ENCODE measurements around the gene MEGF11.
"Not testable (repeated sequence)": the region's sequence is repeated elsewhere in the genome, so short reads cannot be mapped to it uniquely, and the experiment has no call there.

Gene MEGF11

DNA sequence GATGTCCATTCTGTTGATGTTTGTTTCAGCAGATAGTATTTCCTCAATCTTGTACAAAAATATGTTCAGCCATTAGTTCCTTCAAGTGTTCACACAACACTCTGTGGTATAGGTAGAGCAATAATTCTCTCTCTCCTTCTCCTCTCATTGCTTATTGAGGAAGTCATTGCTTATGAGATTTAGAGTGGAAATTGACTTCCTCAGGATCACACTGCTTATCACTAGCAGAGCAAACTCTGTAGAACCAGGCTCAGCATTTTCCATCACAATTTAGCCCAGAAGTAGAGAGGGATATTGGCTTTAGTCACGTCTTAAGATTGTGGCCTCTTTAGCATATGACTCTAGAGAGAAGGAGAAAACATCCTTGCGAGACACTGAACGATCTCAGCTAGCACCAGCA, 353.1 kb downstream of the MEGF11 start:
- H3K36me3 Mint-ChIP-seq, result peaks cover 11% of the 10 kb centered on the region
- ATAC-seq (ENCODE audit: low read depth), result no peak
- no peak overlapping the region for H3K4me3 Mint-ChIP-seq
- no peak for DNase-seq (ENCODE audit: low spot score in 2 of 2)
- no peaks in the 10 kb centered on the region for H3K27me3 Mint-ChIP-seq
- H3K27ac Mint-ChIP-seq, result no peak overlapping the region
- no peaks in the 10 kb centered on the region for H3K9me3 Mint-ChIP-seq
- H3K4me1 Mint-ChIP-seq, result peaks cover 25% of the 10 kb centered on the region

DNA sequence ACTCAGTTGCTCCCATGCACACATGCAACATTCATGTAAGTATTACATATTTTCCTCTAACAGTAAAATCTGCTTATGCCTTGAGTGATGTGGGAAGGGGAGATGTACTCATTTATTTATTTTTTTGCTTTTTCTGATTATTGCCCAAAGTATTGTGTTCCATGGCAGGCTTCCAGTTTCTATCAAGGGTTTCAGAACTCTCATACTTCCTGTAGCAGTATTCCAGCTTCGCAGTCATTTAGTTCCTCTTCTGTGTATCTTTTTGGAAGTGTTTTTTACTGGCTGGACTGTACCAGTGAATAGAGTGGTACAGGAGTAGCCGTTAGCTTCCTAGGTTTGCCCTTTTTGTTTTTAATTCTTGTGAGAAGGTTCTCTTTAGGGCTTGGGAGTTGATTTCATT, 357.3 kb downstream of the MEGF11 start:
- no peaks in the 10 kb centered on the region for H3K27me3 Mint-ChIP-seq
- no peak for ATAC-seq (ENCODE audit: low read depth)
- H3K27ac Mint-ChIP-seq, result no peak overlapping the region
- no peaks in the 10 kb centered on the region for H3K9me3 Mint-ChIP-seq
- no peak overlapping the region for H3K4me3 Mint-ChIP-seq
- H3K36me3 Mint-ChIP-seq, result peaks cover 18% of the 10 kb centered on the region
- H3K4me1 Mint-ChIP-seq, result peaks cover 6% of the 10 kb centered on the region
- DNase-seq (ENCODE audit: low spot score in 2 of 2), result no peak

DNA sequence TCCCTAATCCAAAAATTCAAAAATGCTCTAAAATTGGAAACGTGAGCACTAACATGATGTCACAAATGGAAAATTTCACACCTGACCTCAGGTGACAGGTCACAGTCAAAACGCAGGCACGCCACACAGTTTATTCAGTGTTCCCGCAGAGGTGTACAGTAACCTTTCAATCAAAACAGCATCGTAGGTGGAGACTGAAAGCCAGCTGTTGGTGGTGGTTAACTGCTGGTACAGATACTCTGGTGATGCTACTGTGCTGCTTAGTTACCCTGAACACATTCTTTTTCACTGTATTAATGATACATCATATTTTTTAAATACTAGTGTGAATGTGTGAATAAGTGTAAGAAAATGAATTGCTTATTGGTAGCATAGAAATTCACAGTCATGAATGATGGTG, 360.5 kb downstream of the MEGF11 start:
- no peak overlapping the region for H3K4me3 Mint-ChIP-seq
- H3K27me3 Mint-ChIP-seq, result no peaks in the 10 kb centered on the region
- no peak overlapping the region for H3K27ac Mint-ChIP-seq
- no peaks in the 10 kb centered on the region for H3K9me3 Mint-ChIP-seq
- H3K4me1 Mint-ChIP-seq, result peaks cover 5% of the 10 kb centered on the region
- H3K36me3 Mint-ChIP-seq, result peaks cover 25% of the 10 kb centered on the region
- DNase-seq (ENCODE audit: low spot score in 2 of 2) (no peak), ATAC-seq (ENCODE audit: low read depth) (no peak)

DNA sequence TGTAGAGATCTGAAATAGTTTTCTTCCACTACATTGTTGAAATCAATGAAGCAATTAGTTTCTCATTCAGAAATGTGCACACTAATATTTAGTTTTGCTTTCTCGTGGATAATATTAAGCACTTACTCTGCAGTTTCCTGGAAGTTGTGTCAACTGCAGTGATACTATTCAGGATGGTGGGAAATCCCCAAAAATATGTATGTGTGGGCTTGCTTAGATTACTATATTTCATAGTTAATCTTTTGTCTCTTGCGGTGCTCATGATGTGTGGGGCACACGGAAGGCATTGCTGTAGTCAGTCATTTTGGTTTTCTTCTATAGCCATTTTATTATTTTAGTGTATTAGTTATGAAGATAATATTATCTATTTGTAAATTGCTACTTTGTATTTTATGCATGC, 364.6 kb downstream of the MEGF11 start:
- Mint-ChIP-seq H3K9me3 (no peaks in the 10 kb centered on the region), H3K4me1 (peaks cover 11% of the 10 kb centered on the region), H3K27ac (no peak overlapping the region), H3K4me3 (no peak overlapping the region), H3K27me3 (no peaks in the 10 kb centered on the region), H3K36me3 (peaks cover 26% of the 10 kb centered on the region)
- DNase-seq (ENCODE audit: low spot score in 2 of 2), result no peak
- no peak for ATAC-seq (ENCODE audit: low read depth)

DNA sequence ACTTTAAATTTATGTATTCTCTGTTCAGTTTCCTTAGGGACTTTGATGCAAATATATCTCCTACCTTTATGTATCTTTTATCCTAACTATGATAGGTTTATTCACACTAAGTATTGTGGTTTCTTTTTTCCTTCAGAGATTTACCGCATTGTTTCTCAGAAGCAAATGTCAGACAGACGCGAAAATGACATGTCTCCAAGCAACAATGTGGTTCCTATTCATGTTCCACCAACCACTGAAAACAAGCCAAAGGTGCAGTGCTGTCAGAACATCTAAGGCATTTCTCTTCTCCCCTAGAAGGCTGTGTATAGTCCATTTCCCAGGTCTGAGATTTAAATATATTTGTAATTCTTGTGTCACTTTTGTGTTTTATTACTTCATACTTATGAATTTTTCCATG, 366.0 kb downstream of the MEGF11 start:
- DNase-seq (ENCODE audit: low spot score in 2 of 2), result no peak
- no peak for ATAC-seq (ENCODE audit: low read depth)
- Mint-ChIP-seq H3K4me1 (peaks cover 19% of the 10 kb centered on the region), H3K36me3 (peaks cover 28% of the 10 kb centered on the region), H3K27me3 (no peaks in the 10 kb centered on the region), H3K9me3 (no peaks in the 10 kb centered on the region), H3K27ac (no peak overlapping the region), H3K4me3 (no peak overlapping the region)

DNA sequence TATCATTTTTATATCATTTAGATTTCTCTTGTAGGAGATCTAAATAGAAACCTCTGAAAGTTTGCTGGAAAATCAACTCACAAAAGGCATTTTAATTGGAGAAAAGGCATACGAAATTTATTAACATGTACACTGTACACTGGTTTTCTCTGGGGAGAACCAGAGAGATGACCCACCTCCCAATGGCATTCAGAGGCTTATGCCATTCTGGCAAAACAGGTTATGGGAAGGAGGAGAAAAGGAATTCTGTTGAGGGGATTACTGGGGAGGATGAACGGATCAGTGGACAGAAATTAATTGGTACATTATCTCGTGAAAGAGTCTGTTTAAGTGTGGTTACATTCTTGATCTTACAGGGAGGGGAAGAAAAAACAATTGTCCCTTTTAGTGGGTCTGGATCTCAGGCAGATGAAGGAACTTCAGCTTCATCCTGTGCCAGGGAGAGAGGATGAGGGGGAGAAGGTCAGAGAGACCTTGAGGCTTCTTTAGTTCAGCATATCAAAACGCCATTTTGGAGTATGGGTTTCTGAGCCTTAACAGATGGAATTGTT, 367.8 kb downstream of the MEGF11 start:
- peaks cover 28% of the 10 kb centered on the region for H3K4me1 Mint-ChIP-seq
- H3K27ac Mint-ChIP-seq, result peak overlapping the region; percentile 72
- peaks cover 30% of the 10 kb centered on the region for H3K36me3 Mint-ChIP-seq
- ATAC-seq (ENCODE audit: low read depth), result no peak
- no peak for DNase-seq (ENCODE audit: low spot score in 2 of 2)
- H3K27me3 Mint-ChIP-seq, result no peaks in the 10 kb centered on the region
- H3K4me3 Mint-ChIP-seq, result no peak overlapping the region
- no peaks in the 10 kb centered on the region for H3K9me3 Mint-ChIP-seq

DNA sequence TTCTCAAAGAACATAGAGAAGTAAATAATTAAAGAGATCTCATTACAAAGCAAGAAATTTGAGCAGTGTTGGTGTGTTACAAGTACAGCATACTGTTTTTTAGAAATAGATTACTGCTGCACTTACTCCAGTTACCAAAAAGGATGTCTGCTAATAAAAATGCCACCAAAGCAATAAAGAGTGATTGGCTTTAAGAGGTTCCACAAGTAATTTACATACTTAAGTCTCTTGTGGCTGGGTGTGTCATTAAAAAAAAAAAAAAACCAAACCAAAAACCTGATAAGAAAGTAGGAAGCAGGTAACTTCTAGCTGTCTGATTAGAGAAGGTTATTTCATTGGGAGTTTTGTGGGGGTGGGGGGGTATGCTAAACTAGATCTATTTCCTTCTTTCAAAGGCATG, 369.0 kb downstream of the MEGF11 start:
- Mint-ChIP-seq H3K4me1 (peaks cover 28% of the 10 kb centered on the region), H3K27ac (peak overlapping the region; percentile 70), H3K9me3 (no peaks in the 10 kb centered on the region), H3K27me3 (no peaks in the 10 kb centered on the region), H3K36me3 (peaks cover 29% of the 10 kb centered on the region), H3K4me3 (peak overlapping the region; percentile 14)
- DNase-seq (ENCODE audit: low spot score in 2 of 2) (peak in 1 of 2 donors; percentile 16), ATAC-seq (ENCODE audit: low read depth) (peak; percentile 92)

DNA sequence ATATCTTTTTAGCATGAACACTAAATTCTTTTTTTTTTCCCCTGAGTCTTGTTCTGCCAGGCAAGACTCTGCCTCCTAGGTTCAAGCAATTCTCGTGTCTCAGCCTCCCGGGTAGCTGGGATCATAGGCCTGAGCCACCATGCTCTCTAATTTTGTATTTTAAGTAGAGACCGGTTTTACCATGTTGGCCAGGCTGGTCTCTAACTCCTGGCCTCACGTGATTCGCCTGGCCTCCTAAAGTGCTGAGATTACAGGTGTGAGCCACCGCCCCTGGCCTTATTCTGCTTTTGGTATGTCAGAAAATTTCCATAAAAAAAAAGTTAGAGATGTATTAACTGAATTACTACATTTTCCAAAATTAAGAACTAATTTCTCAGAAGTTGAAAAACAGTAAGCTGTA, 370.0 kb downstream of the MEGF11 start:
- Mint-ChIP-seq H3K27ac (peak overlapping the region; percentile 26), H3K4me1 (peaks cover 28% of the 10 kb centered on the region), H3K27me3 (no peaks in the 10 kb centered on the region), H3K36me3 (peaks cover 26% of the 10 kb centered on the region), H3K9me3 (no peaks in the 10 kb centered on the region), H3K4me3 (peak overlapping the region; percentile 18)
- ATAC-seq (ENCODE audit: low read depth) (no peak), DNase-seq (ENCODE audit: low spot score in 2 of 2) (no peak)

DNA sequence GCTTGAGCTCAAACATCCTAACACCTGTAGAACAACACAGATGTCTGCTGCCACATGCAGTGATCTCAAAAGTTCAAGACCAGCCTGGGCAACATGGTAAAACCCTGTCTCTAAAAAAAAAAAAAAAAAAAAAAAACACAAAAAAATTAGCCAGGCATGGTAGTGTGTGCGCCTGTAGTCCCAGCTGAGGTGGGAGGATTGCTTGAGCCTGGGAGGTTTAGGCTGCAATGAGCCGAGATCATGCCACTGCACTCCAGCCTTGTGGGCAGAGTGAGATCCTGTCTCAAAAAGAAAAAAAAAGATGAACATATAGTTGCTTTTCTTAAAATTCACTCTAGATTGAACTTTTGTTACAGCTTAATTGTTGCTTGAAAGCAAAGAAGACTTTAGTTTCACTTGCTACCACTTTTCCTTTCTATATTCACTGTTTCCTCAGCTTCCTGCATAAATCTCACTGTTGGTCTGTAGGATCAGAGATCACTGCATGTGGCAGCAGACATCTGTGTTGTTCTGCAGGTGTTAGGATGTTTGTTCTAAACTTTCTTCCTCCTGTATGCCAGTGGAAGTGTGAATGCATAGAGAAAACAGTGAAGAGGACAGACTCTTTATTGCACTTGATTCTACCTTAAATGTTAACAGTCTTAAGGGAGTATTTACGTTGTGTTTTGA, 371.6 kb downstream of the MEGF11 start:
- H3K36me3 Mint-ChIP-seq, result peaks cover 24% of the 10 kb centered on the region
- H3K9me3 Mint-ChIP-seq, result no peaks in the 10 kb centered on the region
- no peak for DNase-seq (ENCODE audit: low spot score in 2 of 2)
- no peaks in the 10 kb centered on the region for H3K27me3 Mint-ChIP-seq
- peaks cover 28% of the 10 kb centered on the region for H3K4me1 Mint-ChIP-seq
- H3K27ac Mint-ChIP-seq, result peak overlapping the region; percentile 58
- no peak overlapping the region for H3K4me3 Mint-ChIP-seq
- ATAC-seq (ENCODE audit: low read depth), result no peak

DNA sequence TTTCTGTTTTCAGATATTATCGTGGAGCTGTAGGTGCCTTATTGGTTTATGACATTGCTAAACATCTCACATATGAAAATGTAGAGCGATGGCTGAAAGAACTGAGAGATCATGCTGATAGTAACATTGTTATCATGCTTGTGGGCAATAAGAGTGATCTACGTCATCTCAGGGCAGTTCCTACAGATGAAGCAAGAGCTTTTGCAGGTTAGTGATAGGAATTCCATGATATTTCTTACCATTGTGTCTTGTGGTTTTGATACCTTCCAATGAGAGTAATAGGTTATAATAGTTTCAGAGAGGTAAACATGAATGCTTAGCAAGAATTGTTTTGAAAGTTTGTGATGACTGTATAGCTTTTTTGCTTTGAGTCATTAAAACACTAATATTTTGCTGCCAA, 375.8 kb downstream of the MEGF11 start:
- H3K4me3 Mint-ChIP-seq, result no peak overlapping the region
- no peak overlapping the region for H3K27ac Mint-ChIP-seq
- ATAC-seq (ENCODE audit: low read depth) (no peak), DNase-seq (ENCODE audit: low spot score in 2 of 2) (no peak)
- H3K4me1 Mint-ChIP-seq, result peaks cover 14% of the 10 kb centered on the region
- H3K36me3 Mint-ChIP-seq, result peaks cover 17% of the 10 kb centered on the region
- no peaks in the 10 kb centered on the region for H3K9me3 Mint-ChIP-seq
- no peaks in the 10 kb centered on the region for H3K27me3 Mint-ChIP-seq

DNA sequence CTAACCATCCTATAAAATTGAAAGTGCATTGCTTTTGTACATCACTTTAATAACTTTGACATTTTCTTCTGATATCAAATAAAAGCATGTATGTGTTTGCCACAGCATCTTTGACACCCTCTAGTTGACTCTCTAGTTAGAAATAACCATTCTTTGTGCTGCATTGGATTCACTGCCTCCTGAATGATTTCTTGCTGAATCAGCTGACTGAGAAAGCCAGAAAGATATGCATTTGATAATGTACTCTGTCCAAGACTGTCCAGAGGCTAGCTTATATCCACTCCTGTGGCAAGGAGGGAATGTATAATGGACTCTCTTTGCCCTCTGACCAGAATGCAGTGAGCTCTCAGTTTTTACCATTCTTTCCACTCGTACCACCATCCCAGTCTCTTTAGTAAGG, 378.1 kb downstream of the MEGF11 start:
- H3K27me3 Mint-ChIP-seq, result no peaks in the 10 kb centered on the region
- H3K27ac Mint-ChIP-seq, result no peak overlapping the region
- ATAC-seq (ENCODE audit: low read depth), result no peak
- no peak overlapping the region for H3K4me3 Mint-ChIP-seq
- H3K9me3 Mint-ChIP-seq, result no peaks in the 10 kb centered on the region
- peaks cover 15% of the 10 kb centered on the region for H3K4me1 Mint-ChIP-seq
- H3K36me3 Mint-ChIP-seq, result peaks cover 12% of the 10 kb centered on the region
- DNase-seq (ENCODE audit: low spot score in 2 of 2), result no peak

DNA sequence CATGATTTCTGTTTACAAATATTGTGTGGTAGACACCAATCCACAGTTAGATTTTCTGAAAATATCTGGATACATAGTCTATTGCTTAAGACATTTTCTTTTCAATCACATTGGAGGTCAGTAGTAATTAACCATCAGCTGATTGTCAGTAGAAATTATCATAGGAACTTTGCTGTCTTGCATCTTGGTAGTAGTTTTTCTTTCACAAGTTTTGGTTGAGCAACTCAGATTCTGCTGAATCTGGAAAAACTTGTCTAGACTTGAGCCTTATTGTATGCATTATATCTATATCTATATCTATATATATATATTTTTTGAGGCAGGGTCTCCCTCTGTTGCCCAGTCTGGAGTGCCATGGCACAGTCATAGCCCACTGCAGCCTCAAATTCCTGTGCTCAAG, 380.3 kb downstream of the MEGF11 start:
- H3K27ac Mint-ChIP-seq, result no peak overlapping the region
- DNase-seq (ENCODE audit: low spot score in 2 of 2) (no peak), ATAC-seq (ENCODE audit: low read depth) (no peak)
- no peaks in the 10 kb centered on the region for H3K9me3 Mint-ChIP-seq
- peaks cover 23% of the 10 kb centered on the region for H3K4me1 Mint-ChIP-seq
- no peaks in the 10 kb centered on the region for H3K27me3 Mint-ChIP-seq
- H3K4me3 Mint-ChIP-seq, result no peak overlapping the region
- peaks cover 12% of the 10 kb centered on the region for H3K36me3 Mint-ChIP-seq

DNA sequence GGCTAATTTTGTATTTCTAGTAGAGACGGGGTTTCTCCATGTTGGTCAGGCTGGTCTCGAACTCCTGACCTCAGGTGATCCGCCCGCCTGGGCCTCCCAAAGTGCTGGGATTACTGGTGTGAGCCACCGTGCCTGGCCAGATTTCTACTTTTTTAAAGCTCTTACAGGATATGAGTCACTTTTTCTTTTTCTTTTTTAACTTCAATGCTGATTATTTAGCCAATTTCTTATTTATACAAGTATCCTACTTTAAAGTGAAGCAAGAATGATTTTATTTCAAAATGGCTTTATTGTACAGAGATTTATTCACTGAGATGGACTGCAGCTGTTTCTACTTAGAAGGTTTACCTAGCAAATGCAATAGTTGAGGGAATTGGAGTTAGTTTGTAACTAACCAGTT, 381.0 kb downstream of the MEGF11 start:
- H3K27ac Mint-ChIP-seq; ATAC-seq (ENCODE audit: low read depth); H3K9me3 Mint-ChIP-seq; H3K27me3 Mint-ChIP-seq; DNase-seq (ENCODE audit: low spot score in 2 of 2); H3K4me3 Mint-ChIP-seq; H3K36me3 Mint-ChIP-seq: not testable (repeated sequence)
- H3K4me1 Mint-ChIP-seq, result peaks cover 23% of the 10 kb centered on the region

DNA sequence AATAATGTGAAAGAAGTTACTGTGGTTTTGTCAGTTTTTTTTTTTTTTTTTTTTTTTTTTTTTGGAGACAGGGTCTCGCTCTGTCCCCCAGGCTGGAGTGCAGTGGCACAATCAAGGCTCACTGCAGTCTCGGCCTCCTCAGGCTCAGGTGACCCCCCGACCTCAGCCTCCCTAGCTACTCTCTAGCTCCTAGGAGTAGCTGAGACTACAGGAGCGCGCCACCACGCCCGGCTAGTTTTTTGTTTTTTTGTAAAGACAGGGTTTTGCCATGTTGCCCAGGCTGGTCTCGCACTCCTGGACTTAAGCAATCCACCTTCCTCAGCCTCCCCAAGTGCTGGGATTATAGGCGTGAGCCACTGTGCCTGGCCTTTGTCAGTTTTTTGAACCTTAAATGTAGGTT, 381.7 kb downstream of the MEGF11 start:
- not testable (repeated sequence) for H3K9me3 Mint-ChIP-seq; DNase-seq (ENCODE audit: low spot score in 2 of 2); H3K27ac Mint-ChIP-seq; H3K4me3 Mint-ChIP-seq; H3K27me3 Mint-ChIP-seq; ATAC-seq (ENCODE audit: low read depth); H3K36me3 Mint-ChIP-seq
- peaks cover 23% of the 10 kb centered on the region for H3K4me1 Mint-ChIP-seq

DNA sequence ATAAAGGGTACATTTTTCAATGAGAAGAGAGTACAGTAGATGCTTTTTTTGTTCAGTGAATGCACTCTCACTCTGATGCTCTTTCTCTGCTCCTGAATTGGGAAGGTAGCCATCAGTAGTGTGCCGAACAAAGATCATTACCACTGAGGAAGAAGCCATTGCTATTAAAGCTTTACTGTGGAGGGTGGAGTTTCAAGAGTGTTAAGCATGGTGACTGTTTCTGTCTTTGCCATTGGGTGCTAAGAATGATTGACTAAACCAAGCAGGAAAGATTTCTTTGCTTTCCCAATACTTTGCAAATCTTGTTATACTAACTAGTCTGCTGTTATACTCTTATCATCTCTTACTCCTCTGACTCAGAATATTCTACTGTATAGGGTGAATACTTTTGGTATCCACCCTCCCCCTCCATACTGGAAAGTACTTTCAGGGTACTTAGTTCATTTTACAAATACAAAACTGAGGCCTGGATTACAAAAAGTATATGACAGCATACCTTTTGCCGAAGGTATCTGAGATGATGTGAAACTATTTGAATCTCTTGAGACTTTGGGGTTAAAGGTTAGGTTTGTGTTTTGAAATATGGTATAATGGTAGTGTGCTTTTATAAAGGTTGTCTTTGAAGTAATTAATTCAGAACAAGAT, 382.5 kb downstream of the MEGF11 start:
- ATAC-seq (ENCODE audit: low read depth), result no peak

More for the DNA sequence above, 382.5 kb downstream of the MEGF11 start:
- Mint-ChIP-seq H3K27ac (peak overlapping the region; percentile 96), H3K27me3 (no peaks in the 10 kb centered on the region), H3K4me3 (peak overlapping the region; percentile 98), H3K4me1 (peaks cover 23% of the 10 kb centered on the region), H3K9me3 (no peaks in the 10 kb centered on the region), H3K36me3 (peaks cover 6% of the 10 kb centered on the region)
- DNase-seq (ENCODE audit: low spot score in 2 of 2), result no peak
